DMS 273 (cell line): ENCODE measurements around the gene ATP6V1B1.
"Not testable (repeated sequence)": the region's sequence is repeated elsewhere in the genome, so short reads cannot be mapped to it uniquely, and the experiment has no call there.

Experiments
- DNase-seq: peaks from one replicate; lab custom pipeline; 2025; ENCODE audit not compliant: unreplicated experiment; lab: John Stamatoyannopoulos, UW

The ATP6V1B1 gene

GRCh38 chr2:71005271-71006202, 69.8 kb downstream of the ATP6V1B1 start:
- DNase-seq = no peak

- DNase-seq = no peak
Measured at GRCh38 chr2:71006323-71006722, 70.6 kb downstream of the ATP6V1B1 start.

GRCh38 chr2:71006955-71007799, 71.5 kb downstream of the ATP6V1B1 start:
- DNase-seq = no peak

- no peak for DNase-seq
Measured at GRCh38 chr2:71008342-71008741, 72.6 kb downstream of the ATP6V1B1 start.

GRCh38 chr2:71011786-71012185, 76.1 kb downstream of the ATP6V1B1 start:
- not testable (repeated sequence) for DNase-seq
